Kidney epithelial cell (primary cell): Measurements from ENCODE around the gene AVP. TPM values are rescaled to one million over a fixed set of nuclear protein-coding genes. Genes with fewer than 3 reads are reported as not detected.

Experiments used
- DNase-seq: peaks from one replicate; pipeline ENCODE4 v3.0.0-alpha.2; 2010; ENCODE audit warnings: low read depth
- H3K27me3 ChIP-seq: 2 replicates; pipeline ENCODE4 v1.6.0; 2011; ENCODE audit warnings: low read length; ENCODE audit not compliant: control insufficient read depth, insufficient read depth
- H3K36me3 ChIP-seq: 2 replicates; pipeline ENCODE4 v1.5.1; 2011; ENCODE audit warnings: low read length; ENCODE audit not compliant: control insufficient read depth, insufficient read depth
- H3K4me3 ChIP-seq: 2 replicates; pipeline ENCODE4 v1.5.1; 2011; ENCODE audit warnings: low read depth, mild to moderate bottlenecking, control low read depth, low read length
- total RNA-seq: library from RNA; depleted of rRNA; stranded (reverse); fragments of >200 nt; gene quantifications from 2 replicates; pipeline ENCODE4 v1.2.3, GENCODE V29; 2015
- TF ChIP-seq, protein P1 (sequence below): IDR thresholded peaks from 2 replicates; pipeline ENCODE4 v1.5.1; 2011; ENCODE audit warnings: mild to moderate bottlenecking, moderate library complexity, low read length, control low read depth, inconsistent platforms; ENCODE audit not compliant: insufficient read depth, poor library complexity, severe bottlenecking

The AVP gene
- total RNA-seq, 1 donor from 2014 or later: not detected

DNA sequence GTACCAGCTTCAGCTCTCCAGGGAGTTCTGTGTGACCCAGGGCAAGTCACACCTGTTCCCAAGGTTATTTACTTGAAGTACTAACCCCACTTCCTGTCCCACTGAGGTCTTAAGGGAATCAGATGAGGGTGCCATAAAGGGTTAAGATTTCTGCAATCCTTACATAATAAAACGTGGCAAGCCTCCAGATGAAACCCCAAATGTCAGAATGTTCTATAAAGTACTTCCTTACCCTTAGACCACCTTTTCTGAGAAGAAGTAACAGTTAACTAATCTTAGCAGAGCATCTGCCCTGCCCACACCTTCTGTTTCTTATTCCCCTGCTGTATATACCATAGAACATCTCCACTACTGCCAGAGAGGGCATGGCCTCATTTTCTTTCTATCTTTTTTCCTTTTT lies 6.0 kb upstream of the AVP start:
- Histone ChIP-seq H3K36me3 (no peaks in the 10 kb centered on the region), H3K27me3 (peaks cover 9% of the 10 kb centered on the region), H3K4me3 (no peak overlapping the region)
- no peak for DNase-seq
- TF ChIP-seq, protein P1, sequence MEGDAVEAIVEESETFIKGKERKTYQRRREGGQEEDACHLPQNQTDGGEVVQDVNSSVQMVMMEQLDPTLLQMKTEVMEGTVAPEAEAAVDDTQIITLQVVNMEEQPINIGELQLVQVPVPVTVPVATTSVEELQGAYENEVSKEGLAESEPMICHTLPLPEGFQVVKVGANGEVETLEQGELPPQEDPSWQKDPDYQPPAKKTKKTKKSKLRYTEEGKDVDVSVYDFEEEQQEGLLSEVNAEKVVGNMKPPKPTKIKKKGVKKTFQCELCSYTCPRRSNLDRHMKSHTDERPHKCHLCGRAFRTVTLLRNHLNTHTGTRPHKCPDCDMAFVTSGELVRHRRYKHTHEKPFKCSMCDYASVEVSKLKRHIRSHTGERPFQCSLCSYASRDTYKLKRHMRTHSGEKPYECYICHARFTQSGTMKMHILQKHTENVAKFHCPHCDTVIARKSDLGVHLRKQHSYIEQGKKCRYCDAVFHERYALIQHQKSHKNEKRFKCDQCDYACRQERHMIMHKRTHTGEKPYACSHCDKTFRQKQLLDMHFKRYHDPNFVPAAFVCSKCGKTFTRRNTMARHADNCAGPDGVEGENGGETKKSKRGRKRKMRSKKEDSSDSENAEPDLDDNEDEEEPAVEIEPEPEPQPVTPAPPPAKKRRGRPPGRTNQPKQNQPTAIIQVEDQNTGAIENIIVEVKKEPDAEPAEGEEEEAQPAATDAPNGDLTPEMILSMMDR: no peak

GRCh38 chr20:3088031-3088430 lies 3.5 kb upstream of the AVP start:
- no peak for DNase-seq
- Histone ChIP-seq H3K4me3 (no peak overlapping the region), H3K36me3 (no peaks in the 10 kb centered on the region), H3K27me3 (peaks cover 25% of the 10 kb centered on the region)
- TF ChIP-seq, protein P1: no peak

GRCh38 chr20:3085571-3086072 lies 1.1 kb upstream of the AVP start:
- no peak for DNase-seq
- Histone ChIP-seq H3K27me3 (peaks cover 47% of the 10 kb centered on the region), H3K4me3 (no peak overlapping the region), H3K36me3 (no peaks in the 10 kb centered on the region)
- TF ChIP-seq, protein P1: no peak

DNA sequence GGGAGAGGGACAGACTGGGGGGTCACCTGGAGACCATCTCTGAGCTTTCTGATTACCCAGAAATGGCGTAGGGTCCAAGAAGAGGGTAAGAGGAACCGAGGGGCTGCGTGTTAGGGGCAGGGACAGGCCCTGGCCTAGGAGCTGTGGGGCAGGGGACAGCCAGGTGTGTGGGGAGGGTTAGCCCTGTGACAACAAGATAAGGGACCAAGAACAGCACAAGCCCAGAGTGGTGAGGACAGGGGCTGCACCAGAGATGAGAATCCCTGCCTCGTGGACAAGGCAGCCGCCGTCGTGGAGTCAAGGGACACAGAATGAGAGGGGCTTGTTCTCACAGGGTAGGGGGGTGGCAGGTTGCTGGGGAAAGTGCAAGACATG lies 449 bp upstream of the AVP start:
- Histone ChIP-seq H3K36me3 (no peaks in the 10 kb centered on the region), H3K27me3 (peaks cover 45% of the 10 kb centered on the region), H3K4me3 (no peak overlapping the region)
- DNase-seq: no peak
- TF ChIP-seq, protein P1: no peak

- H3K4me3 ChIP-seq: no peak overlapping the region
- no peak for DNase-seq
- TF ChIP-seq, protein P1: no peak
- no peaks in the 10 kb centered on the region for H3K36me3 ChIP-seq
- H3K27me3 ChIP-seq: peaks cover 44% of the 10 kb centered on the region
Observed at GRCh38 chr20:3082955-3083952, 1.3 kb downstream of the AVP start.
